ENCODE results near the gene LUM. TPM values are rescaled to one million over a fixed set of nuclear protein-coding genes. Genes with fewer than 3 reads are reported as not detected.

The LUM gene
- total RNA-seq, 1 experiment from 2014 or later, result 0.31 TPM

- no peaks in the 10 kb centered on the region for H3K9me3 Mint-ChIP-seq (ENCODE audit: low read depth, unreplicated experiment)
- H3K4me1 Mint-ChIP-seq (ENCODE audit: low read depth, unreplicated experiment), result peaks cover 26% of the 10 kb centered on the region
- H3K36me3 Mint-ChIP-seq (ENCODE audit: insufficient read depth, unreplicated experiment), result no peaks in the 10 kb centered on the region
- no TSS peak for BruUV-seq (replicated peaks)
- CTCF ChIA-PET, result interaction anchor here (1.0 kb wide), 1 partner anchor 89 kb away, joined by 5 read pairs; no protein-coding TSS in a partner anchor
- no peak overlapping the region for H3K27ac Mint-ChIP-seq (ENCODE audit: unreplicated experiment)
- no peak for TF ChIP-seq CTCF (IDR thresholded peaks at IDR 0.05; ENCODE audit: unreplicated experiment)
- no peak for DNase-seq
- no peak overlapping the region for H3K4me3 Mint-ChIP-seq (ENCODE audit: low read depth, unreplicated experiment)
- H3K27me3 Mint-ChIP-seq (ENCODE audit: unreplicated experiment), result no peaks in the 10 kb centered on the region
- intact Hi-C loops (cut with micrococcal nuclease; ENCODE audit: unreplicated experiment), result no loop called here
Observed at GRCh38 chr12:91098461-91098860, 12.8 kb downstream of the LUM start.

DNA sequence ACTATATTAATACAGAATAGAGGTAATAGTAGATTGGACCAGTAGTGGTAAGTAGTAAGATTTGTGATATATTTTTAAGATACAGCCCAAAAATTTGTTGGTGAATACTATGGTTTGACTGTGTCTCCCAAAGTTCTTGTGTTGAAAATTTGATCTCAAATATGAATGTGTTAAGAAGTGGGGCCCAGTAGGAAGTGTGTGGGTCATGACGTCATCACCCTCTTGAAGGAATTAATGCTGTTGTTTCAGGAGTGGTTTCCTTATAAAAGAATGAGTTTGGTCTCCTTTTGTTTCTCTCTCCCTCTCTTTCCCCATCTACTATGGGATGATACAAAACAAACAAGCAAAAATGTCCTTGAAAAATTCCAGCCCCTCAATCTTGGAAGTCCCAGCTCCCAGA, 16.3 kb downstream of the LUM start:
- DNase-seq, result no peak
- intact Hi-C loops (cut with micrococcal nuclease; ENCODE audit: unreplicated experiment), result no loop called here
- Mint-ChIP-seq H3K9me3 (ENCODE audit: low read depth, unreplicated experiment) (peaks cover 7% of the 10 kb centered on the region), H3K27me3 (ENCODE audit: unreplicated experiment) (no peaks in the 10 kb centered on the region), H3K36me3 (ENCODE audit: insufficient read depth, unreplicated experiment) (no peaks in the 10 kb centered on the region), H3K4me1 (ENCODE audit: low read depth, unreplicated experiment) (peaks cover 26% of the 10 kb centered on the region), H3K27ac (ENCODE audit: unreplicated experiment) (no peak overlapping the region), H3K4me3 (ENCODE audit: low read depth, unreplicated experiment) (no peak overlapping the region)
- TF ChIP-seq CTCF (IDR thresholded peaks at IDR 0.05; ENCODE audit: unreplicated experiment), result no peak
- CTCF ChIA-PET, result no interaction called here
- BruUV-seq (replicated peaks), result no TSS peak

DNA sequence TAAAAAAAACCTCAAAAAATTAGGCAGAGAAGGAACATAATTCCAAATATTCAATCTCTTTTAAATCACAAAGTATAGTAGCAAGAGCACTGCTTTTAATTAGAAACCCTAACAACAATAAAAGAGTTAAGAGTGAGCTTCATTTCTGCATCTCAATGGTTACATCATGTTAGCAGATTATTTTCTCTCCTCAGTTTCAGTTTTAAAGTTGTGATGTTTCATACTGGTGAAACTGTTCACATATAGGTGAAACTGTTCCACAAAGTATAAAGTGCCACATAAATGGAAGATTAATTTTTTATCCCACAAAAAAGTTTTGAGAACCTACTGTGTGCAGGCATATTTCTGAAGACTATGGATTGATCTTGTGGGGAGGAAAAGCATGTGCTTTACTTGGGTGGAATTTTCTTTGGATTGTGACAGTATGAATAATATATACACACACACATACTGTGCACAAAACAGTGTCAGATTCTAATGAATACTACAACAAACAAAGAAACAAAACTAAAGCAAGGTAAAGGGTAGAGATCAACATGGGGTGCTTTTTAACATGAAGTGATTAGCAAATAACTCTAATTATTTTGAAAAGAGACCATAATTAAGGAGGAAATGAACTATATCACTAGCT, 17.1 kb downstream of the LUM start:
- H3K9me3 Mint-ChIP-seq (ENCODE audit: low read depth, unreplicated experiment), result peaks cover 10% of the 10 kb centered on the region
- H3K36me3 Mint-ChIP-seq (ENCODE audit: insufficient read depth, unreplicated experiment), result no peaks in the 10 kb centered on the region
- H3K4me1 Mint-ChIP-seq (ENCODE audit: low read depth, unreplicated experiment), result peaks cover 19% of the 10 kb centered on the region
- no TSS peak for BruUV-seq (replicated peaks)
- peak overlapping the region; percentile 4 for H3K27ac Mint-ChIP-seq (ENCODE audit: unreplicated experiment)
- TF ChIP-seq CTCF (IDR thresholded peaks at IDR 0.05; ENCODE audit: unreplicated experiment), result no peak
- intact Hi-C loops (cut with micrococcal nuclease; ENCODE audit: unreplicated experiment), result no loop called here
- DNase-seq, result no peak
- no peaks in the 10 kb centered on the region for H3K27me3 Mint-ChIP-seq (ENCODE audit: unreplicated experiment)
- CTCF ChIA-PET, result no interaction called here
- H3K4me3 Mint-ChIP-seq (ENCODE audit: low read depth, unreplicated experiment), result no peak overlapping the region

- no peak for DNase-seq
- CTCF ChIA-PET, result no interaction called here
- no peaks in the 10 kb centered on the region for H3K27me3 Mint-ChIP-seq (ENCODE audit: unreplicated experiment)
Observed at GRCh38 chr12:91093341-91093740, 18.0 kb downstream of the LUM start.

More at GRCh38 chr12:91093341-91093740, 18.0 kb downstream of the LUM start:
- no peak overlapping the region for H3K4me3 Mint-ChIP-seq (ENCODE audit: low read depth, unreplicated experiment)
- intact Hi-C loops (cut with micrococcal nuclease; ENCODE audit: unreplicated experiment), result no loop called here
- TF ChIP-seq CTCF (IDR thresholded peaks at IDR 0.05; ENCODE audit: unreplicated experiment), result no peak
- no peaks in the 10 kb centered on the region for H3K36me3 Mint-ChIP-seq (ENCODE audit: insufficient read depth, unreplicated experiment)
- peaks cover 14% of the 10 kb centered on the region for H3K9me3 Mint-ChIP-seq (ENCODE audit: low read depth, unreplicated experiment)
- BruUV-seq (replicated peaks), result no TSS peak
- no peak overlapping the region for H3K27ac Mint-ChIP-seq (ENCODE audit: unreplicated experiment)
- H3K4me1 Mint-ChIP-seq (ENCODE audit: low read depth, unreplicated experiment), result peaks cover 11% of the 10 kb centered on the region
